Panc1 (cell line): ENCODE data around the gene ELK1.

Source experiments
- CTCF ChIP-seq: fragments of 450-650 bp; IDR thresholded peaks from 2 replicates; pipeline ENCODE4 v1.5.1; 2017; ENCODE audit warnings: mild to moderate bottlenecking
- POLR2AphosphoS5 ChIP-seq: IDR thresholded peaks from 2 replicates; pipeline ENCODE4 v1.6.1; 2012; ENCODE audit warnings: mild to moderate bottlenecking, low read depth, low read length, moderate library complexity

GRCh38 chrX:47596256-47596655 lies 54.1 kb downstream of the ELK1 start:
- no peak for TF ChIP-seq POLR2AphosphoS5
- TF ChIP-seq CTCF = no peak
